NAMALWA (cell line): Measurements from ENCODE around the gene LRPAP1.
"Not testable (repeated sequence)": the region's sequence is repeated elsewhere in the genome, so short reads cannot be mapped to it uniquely, and the experiment has no call there.

Experiments used
- DNase-seq: peaks from one replicate; pipeline ENCODE4 v3.0.0-alpha.2; 2015; ENCODE audit warnings: low spot score

The LRPAP1 gene

DNA sequence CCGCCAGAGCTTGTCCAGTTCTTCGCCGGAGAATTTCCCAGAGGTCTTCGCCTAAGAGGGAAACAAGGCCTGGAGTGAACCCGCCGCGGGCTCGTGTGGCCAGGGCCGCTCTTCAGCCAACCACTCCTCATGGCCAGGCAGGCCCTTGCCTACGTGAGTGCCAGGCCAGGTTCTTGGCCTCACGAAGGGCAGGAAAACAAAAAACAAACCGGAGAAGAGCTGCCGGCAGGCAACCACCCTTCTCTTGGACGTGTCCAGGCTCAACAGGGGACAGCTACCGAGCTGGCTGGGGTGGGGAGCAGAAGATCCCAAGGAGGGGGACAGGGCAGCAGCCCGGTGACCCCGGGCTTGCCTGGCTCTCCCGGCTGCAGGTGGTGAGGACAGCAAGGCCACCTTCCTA is 13.3 kb downstream of the LRPAP1 start:
- no peak for DNase-seq

DNA sequence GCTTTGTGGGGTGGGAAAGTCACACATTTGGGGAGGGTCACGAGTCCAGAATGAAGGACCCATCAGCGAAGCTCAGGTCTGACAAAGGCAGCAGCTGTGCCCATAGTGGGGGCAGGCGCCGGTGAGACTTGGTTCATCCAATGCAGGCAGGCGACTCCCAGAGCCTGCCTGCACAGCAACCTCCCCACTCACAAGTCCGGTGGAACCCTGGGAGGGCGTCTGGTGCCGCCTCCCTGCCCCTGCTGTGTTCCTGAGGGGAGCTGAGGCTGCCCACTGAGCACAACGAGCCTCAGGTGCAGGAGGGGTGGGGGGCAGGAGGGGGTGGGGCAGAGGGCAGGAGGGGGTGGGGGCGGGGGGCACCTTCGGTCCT is 13.7 kb downstream of the LRPAP1 start:
- DNase-seq, result no peak

DNA sequence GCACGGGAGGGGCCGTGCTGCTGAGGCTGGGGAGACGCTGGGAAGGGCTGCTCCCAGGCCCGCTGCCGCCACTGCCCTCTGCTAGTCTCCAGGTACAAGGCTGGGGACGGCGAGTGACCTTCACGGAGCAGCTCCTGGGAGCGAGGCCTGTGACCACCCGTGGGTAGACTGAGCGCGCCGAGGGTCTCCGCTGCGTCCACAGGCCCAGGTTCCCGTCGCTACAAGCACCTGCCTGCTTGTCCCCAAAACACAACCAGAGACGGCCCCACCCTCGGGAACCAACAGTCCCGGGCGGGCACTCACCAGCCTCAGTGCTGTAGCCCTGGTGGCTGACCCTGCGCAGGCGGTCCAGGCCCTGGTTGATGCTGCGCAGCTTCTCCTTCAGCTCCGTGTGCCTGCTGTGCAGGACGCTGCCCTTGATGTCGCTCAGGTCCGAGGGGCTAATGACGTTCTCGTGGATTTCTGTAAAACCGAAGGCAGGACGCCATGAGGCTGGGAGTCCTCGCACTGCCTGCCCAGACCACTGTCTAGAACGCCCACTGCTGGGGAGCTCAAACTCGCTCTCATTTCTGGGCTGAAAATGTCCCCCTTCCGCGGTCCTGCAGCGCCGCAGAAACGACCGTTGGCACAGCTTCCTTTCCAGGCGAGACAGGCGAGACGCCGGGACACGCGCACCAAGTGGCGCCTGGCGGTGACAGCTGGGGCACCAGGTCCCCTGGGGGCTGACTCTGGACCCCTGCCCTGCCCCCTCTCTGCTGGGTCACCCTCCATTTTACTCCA is 14.3 kb downstream of the LRPAP1 start:
- DNase-seq, result no peak

DNA sequence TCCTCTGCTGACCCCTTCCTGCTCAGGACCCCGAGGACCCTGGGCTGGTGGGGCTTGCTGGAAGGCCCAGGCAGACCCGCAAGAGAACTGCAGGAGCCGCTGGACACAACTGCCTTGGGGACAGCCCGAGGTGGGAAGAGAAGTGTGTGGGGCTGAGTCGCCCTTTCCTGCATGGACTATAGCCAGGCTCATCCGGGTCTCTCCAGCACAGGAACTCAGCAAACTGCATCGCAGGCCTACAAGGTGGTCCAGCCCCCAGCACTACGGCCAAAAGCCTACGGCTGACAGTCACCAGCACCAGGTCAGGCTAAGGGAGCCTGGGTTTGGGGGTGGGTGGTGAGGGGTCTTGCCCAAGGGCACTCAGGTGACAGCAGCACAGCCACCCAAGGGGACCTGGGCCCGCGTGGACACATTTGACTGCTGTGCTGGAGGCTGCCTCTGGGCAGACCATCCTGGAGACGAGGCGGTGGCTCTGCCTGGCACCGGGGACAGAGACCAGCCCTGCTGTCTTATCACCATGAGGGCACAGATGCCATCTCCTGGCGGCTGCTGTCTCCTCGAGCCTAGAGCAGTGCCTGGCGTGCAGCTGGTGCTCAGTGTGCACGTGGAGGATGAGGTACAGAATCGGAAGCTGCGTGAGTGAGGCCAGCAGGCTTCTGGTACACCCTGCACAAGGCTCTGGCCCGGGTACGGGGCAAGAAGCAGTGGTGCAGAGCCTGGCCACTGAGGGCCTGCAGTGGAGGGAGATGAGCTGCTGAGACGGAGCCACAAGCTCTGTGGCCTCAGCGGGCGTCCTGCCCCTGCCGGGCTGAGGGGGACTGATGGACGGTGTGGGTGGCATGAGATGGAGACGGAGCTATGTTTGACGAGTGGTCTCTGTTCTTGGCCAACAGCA is 15.1 kb downstream of the LRPAP1 start:
- no peak for DNase-seq

DNA sequence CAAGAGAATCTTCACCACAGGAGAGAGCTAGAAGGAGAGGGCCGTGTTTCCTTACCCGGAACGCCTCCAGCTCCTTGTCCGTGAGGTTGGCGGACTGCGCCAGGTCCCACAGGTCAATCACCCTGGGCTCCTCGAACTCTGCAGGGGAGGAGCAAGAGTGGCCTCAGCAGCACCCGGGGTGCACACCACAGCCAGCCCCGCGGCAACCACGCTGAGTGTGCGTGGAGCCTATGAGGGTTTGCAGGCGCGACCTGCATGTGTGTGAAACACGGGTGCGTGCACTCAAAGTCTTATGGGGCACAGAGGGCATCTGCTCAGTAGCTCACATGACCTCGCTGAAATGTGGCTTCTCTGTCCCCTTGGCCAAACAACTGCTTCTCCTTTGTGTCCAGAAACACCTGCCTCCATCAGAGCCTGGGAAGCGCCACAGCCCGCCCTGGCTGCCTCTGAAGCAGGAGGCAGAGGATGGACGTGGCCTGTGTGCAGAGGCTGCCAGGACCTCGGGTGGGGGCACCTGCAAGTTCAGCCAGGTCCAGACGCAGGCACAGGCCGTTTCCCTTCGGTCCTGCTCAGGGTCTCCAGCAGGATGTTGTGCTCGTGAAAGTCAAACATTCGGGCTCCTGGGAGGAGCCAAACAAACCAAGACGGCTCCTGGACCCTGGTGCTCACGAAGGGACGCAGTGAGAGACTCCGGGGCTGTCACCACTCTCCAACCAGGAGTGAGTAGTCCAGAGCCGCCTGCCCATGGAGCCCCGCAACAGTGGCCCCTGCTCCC is 16.0 kb downstream of the LRPAP1 start:
- DNase-seq, result no peak

DNA sequence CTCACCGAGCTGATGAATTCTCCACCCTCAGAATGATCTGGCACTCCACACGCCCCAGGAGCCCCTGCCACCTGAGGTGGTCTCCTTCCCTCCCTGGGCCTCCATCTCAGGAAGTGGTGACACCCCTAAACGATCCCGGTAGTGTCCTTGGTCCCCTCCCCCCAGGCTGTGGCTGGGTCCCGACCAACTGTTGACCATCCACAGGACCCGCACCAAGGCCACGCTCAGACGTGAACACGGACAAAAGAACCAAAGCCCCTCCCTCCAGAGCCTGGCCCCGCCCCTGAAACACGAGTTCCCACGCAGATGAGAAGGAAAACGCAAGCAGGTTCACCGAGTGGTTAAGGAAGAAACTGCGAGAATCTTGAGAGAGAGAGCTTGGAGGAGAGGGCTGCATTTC is 16.6 kb downstream of the LRPAP1 start:
- no peak for DNase-seq

DNA sequence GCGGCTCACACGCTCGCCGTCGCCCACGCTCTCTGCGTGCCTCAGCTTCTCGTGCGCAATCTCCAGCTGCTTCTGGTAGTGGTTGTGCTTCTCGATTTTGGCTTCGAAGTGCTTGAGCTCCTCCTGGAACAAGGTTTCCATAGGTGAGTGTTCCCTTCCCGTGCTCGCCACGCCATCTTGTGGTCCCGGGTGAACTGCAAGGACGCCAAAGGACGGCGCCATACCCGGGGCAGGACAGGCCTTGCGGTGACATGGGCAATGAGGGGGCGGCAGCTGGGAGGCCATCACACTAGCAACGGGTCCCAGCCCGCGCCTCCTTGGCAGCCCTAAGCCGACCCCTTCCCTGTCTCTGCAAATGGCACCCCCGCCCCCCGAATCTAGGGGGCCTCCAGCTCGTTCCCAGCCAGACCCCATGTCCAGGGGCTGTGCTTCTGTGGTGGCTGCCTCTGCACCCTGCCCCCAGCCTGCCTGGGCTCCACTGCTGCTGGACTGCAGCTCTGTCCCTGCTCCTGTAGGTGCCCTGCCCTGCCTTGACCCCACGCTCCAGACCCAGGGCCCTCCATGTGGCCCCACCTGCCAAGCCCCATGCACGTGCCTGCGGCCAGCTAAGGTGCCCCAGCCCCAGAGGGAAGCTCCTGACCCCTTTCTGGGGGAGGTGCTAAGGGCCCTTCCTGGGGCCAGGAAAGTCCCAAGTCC is 17.3 kb downstream of the LRPAP1 start:
- DNase-seq, result no peak

DNA sequence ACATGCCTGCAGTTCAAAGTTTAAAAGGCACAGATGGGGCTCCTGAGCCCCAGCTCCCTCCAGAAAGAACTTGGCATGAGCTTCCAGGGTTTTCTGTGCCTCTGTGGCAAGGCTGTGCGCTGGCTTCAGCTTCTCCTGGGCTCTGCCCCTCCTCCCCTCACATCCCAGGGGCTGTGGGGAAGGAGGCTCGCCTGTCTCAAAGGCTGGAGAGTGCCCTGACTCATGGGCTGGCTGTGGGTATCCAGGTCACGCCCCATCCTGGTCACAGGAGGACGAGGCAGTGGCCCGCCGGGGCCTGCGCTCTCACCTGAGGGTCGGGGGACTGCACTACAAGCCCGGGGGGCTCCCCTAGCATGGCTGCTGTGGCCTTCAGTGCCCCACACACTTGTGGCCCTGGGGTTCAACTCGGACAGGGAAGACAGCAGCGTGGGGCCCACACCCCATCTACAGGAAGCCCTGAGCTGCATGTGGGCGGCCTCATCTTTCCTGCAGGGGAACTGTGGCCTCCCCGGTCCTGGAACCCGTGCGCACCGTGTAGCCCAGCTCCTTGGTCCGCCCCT is 17.9 kb downstream of the LRPAP1 start:
- DNase-seq, result no peak

DNA sequence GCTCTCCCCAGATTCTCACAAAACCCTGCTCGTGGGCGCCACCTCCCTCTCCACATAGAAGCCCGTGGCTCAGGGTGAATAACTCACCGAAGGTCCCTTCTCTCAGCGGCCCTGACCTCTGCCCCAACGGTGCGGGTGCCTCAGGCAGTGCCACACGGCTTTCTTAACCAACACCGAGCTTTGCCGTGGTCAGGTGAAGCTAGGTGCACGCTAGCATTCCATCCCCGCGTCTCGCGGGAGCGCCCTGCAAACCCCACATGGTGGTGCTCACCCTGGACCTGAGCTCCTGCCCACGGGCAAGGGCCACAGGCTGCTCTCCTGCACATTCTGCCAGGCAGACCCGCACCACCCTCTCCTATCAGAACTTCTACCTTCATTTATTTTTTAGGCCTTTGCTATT is 18.4 kb downstream of the LRPAP1 start:
- no peak for DNase-seq

DNA sequence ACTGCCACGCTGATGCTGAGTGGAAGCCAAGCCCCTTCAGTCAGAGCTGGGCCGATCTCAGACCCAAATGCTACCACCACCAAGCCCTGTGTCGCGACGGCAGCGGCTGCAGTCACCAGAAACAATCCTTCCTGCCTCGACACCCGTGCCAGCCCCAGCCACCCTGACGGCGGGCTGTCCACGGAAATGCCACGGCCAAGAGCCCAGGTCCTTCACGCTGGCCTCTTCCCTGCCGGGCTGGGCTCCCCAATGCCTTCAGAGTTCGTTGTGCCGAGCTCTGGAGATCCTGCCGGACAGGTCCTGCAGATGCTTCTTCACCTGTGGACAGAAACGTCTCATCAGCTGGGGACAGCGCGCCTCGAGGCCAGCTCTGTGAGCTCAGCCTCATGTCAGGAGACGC is 19.5 kb downstream of the LRPAP1 start:
- DNase-seq, result no peak

DNA sequence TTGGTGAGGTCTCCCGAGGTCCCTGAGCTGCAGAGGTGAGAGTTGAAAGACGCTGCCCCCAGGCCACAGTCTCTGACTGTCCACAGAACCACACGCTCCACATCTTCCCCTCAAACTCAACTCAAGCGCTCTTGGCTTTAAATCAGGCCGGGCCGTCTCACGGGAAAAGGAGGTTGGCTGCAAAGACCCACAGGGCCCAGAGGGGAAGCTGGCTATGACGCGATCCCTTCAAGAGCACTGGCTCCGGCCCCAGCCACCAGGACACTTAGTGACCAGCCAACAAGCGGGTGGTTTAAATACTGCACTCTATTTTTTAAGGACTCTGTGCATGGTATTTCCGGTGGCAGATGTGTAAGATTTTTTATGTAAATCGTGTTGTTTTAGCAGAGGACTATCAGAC is 19.9 kb downstream of the LRPAP1 start:
- DNase-seq, result no peak

DNA sequence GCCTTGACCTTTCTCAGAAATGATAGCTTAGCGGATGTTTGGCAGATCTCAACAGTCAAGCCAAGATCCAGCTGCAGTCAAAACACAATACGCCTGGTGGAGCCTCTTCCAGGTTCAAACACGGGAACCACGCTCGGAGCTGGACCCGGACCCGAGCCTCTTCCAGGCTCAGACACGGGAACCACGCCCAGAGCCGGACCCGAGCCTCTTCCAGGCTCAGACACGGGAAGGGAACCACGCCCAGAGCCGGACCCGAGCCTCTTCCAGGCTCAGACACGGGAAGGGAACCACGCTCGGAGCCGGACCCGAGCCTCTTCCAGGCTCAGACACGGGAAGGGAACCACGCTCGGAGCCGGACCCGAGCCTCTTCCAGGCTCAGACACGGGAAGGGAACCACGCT is 20.6 kb downstream of the LRPAP1 start:
- DNase-seq, result not testable (repeated sequence)

DNA sequence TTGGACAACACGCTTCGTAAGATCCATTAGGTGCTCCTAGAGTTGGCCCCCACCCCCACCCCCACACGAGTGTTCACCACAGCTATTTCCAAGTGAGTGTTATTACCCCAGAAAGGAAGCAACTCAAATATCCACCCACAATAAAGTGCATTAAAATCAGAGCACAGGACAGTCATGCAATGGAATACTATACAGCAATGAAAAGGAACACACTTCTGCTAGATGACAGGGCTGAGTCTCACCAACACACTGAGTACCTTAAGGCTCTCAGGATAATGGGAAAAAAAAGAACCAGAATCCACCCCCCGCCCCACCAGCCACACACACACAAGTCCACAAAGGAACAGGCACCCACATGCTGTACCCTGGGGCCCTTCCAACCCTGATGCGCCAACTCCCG is 21.0 kb downstream of the LRPAP1 start:
- no peak for DNase-seq

DNA sequence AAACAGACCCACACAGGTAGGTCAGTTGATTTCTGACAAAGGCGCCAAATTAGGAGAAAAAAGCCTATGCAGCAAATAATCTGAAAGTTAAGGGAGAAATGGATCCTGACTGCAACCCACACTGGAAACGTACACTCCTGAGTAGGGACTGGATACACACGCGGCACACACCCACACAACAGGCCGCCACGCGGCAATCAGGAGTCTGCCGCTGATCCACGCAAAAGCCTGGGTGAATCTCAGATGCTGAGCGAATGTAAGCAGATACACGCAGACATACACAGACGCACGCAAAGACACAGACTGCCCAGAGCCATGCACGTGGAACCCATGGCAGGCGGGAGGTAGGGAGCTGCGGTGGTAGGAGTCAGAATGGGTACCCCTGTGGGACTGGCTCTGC is 21.7 kb downstream of the LRPAP1 start:
- DNase-seq, result no peak

DNA sequence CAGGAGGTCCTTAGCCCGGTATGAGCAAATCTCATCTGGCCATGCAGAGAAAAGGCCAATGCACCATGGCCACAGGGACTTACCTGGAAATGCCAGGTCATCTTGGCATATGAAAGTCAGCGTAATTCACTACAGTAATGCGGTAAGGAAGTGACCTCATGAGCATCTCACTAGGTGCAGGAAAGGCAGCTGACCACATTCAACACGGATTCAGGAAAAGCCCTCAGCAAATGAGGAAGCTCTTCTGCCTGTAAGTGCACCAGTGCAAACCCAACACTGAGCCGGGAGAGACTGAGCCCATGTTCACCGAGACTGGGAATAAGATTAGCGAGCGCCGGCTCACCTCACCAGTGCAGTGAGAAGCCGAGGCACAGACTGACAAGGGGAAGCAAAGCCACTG is 23.7 kb downstream of the LRPAP1 start:
- no peak for DNase-seq

DNA sequence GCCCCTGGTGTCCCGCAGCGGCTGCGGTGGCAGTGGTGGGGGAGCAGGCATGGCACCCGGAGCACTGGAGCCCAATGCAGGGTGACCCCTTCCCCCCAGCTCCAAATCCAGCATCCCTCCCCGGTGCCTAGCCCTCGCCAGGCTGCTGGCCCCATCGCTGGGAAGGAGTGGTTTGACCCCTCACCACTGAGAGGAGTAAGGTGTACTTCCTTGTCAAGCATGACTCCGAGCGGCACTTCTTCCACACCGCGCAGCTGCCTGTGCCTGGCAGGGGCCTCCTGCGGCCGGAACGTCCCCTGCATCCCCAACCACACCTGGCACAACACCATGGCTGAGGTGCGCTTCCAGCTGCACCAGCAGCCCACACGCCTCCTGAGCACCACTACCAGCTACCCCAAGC is 27.0 kb downstream of the LRPAP1 start:
- no peak for DNase-seq

DNA sequence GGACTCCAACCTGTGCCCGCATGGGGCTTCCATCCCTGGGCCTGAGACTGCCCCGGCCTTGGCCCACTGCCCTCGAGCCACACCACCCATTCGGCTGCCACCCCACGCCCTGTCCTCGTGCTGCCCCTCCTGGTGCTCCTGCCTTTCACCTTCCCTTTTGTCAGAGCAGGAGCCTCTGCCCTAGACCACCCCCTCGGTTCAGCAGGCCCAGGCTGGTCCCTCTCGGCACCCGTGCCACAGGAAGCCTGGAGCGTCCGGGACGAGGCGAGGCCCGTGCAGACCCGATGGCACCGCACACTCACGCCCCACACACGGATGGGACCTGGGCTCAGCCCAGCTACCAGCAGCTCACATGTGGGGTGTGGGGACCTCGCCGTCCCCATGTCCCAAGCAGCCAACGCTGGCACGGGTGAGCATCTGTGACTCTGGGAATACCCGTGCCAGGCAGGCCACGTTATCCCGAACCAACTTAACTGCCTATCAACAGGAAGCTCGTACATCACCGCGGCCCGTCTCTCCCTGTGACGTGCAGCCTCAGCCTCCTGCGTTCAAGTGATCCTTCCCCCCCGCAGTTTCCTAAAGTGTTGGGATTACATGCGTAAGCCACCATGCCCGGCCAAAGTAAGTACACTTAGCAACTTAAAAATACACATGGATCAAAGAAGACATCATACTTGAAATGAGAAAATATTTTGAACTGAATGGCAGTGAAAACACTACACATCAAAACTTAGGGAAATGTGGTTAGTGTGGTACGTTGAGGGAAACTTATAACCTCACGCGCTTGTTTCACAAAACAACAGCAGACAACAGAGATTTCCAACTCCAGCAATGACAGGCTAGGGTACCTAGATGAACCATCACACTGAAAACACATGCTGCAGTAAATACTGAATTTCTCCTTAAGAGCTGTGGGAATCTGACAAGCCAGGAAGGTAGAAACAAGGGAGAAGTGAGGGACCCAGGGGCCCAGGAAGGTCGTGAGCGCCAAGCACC is 29.0 kb downstream of the LRPAP1 start:
- DNase-seq, result no peak

DNA sequence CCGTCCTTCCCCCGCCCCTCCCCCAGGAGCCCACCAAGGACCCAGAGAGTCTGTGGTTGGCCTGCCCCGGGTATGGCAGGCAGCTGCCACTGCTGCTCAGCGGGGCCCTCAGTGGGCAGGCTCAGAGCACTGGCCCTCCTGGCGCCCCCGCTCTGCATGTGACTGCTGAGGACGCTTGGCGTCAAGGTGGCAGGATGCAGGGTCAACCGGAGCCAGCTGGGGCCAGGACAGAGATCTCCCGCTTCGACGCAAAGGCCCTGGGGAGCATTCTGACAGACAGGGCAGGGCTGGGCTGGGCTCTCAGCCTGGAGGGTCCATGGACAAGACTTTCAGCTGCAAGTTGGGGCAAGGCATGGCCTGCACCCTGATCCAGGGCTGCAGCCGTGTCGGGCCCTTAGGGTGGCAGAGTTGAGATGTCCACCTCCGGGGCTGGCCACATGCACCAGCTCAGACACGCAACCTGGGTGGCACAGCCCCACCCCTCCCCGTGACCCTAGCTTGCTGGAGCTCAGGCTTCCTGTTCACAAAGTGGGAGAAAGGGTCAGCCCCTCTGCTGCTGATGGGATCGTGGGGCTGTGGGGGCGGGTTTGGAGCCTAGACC is 30.3 kb downstream of the LRPAP1 start:
- DNase-seq, result no peak

DNA sequence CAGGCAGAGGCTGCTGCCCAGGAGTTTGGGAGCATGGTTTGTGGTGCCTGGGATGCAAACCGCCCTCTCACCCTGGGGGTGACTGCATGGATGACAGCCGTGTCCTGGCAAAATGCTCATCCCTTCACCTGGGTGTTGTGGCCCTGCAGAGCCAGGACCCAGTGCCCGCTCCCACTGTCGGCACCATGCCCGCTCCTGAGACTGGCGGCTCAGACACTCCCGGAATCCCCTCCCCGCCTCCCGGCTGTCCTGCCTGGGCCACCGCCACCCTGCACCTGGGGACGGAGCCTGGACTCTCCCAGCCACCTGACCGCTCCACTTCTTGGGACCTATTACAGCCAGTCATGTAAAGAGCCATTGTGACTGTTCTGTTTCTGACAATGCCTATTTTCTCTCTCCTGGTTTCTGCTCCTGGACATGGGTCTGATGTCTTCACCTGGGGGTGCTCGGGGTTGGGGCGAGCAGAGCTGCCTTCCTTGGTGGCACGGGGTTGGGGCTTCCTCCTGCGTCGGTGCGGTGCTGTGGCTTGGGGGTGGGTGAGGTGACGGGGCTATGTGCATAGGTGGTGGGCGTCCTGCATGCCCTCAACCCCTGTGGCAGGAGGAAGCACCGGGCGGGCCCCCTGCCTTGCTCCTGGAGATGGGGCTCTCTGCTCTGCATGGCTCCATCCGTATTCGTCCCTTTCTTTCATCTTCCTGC is 30.9 kb downstream of the LRPAP1 start:
- no peak for DNase-seq
